ENCODE measurements around the gene PHGDH.

PHGDH gene

DNA sequence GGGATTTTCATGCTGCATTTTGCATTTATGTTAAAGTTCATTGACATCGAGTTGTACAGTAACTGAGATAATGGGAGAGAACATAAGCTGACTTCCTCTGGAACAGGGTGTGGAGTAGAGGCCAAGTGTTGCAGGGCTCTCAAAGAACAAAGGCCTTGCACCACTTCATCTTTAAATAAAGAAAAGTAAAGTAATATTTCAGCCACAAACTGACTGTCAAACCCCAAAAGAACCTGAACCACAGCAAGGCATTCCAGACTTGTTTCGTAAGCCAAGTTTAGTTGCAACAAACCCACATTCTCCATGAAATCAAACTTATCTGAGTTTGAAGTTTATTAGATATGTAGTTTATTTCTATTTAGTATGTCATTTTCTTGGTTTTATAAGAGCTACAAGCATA, 76.0 kb downstream of the PHGDH start:
- Histone ChIP-seq H3K36me3 (replicated peaks; ENCODE audit: low read depth, low read length) (no peaks in the 10 kb centered on the region), H3K9me3 (ENCODE audit: insufficient read depth, low read length) (no peaks in the 10 kb centered on the region), H3K27ac (ENCODE audit: low read length) (no peak overlapping the region), H3K27me3 (ENCODE audit: low read depth, low read length) (peaks cover 31% of the 10 kb centered on the region), H3K79me2 (ENCODE audit: low read length) (no peaks in the 10 kb centered on the region), H4K20me1 (ENCODE audit: insufficient read depth, low read length) (no peaks in the 10 kb centered on the region), H3K4me1 (ENCODE audit: low read length) (peaks cover 11% of the 10 kb centered on the region), H3K9ac (ENCODE audit: low read length) (no peak overlapping the region), H3K4me2 (ENCODE audit: low read length) (no peak overlapping the region), H2AFZ (ENCODE audit: low read depth, low read length) (no peak overlapping the region), H3K4me3 (ENCODE audit: low read length) (no peak overlapping the region)
- TF ChIP-seq EZH2phosphoT487 (IDR thresholded peaks at IDR 0.05; ENCODE audit: low read depth): no peak
- TF ChIP-seq, protein P1, sequence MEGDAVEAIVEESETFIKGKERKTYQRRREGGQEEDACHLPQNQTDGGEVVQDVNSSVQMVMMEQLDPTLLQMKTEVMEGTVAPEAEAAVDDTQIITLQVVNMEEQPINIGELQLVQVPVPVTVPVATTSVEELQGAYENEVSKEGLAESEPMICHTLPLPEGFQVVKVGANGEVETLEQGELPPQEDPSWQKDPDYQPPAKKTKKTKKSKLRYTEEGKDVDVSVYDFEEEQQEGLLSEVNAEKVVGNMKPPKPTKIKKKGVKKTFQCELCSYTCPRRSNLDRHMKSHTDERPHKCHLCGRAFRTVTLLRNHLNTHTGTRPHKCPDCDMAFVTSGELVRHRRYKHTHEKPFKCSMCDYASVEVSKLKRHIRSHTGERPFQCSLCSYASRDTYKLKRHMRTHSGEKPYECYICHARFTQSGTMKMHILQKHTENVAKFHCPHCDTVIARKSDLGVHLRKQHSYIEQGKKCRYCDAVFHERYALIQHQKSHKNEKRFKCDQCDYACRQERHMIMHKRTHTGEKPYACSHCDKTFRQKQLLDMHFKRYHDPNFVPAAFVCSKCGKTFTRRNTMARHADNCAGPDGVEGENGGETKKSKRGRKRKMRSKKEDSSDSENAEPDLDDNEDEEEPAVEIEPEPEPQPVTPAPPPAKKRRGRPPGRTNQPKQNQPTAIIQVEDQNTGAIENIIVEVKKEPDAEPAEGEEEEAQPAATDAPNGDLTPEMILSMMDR (IDR thresholded peaks at IDR 0.05; ENCODE audit: low read depth, low read length): no peak

GRCh38 chr1:119790451-119791198, 78.9 kb downstream of the PHGDH start:
- Histone ChIP-seq H3K9me3 (ENCODE audit: insufficient read depth, low read length) (no peaks in the 10 kb centered on the region), H3K79me2 (ENCODE audit: low read length) (no peaks in the 10 kb centered on the region), H3K9ac (ENCODE audit: low read length) (no peak overlapping the region), H3K27ac (ENCODE audit: low read length) (no peak overlapping the region), H4K20me1 (ENCODE audit: insufficient read depth, low read length) (no peaks in the 10 kb centered on the region), H3K4me1 (ENCODE audit: low read length) (peaks cover 11% of the 10 kb centered on the region), H3K4me2 (ENCODE audit: low read length) (no peak overlapping the region), H2AFZ (ENCODE audit: low read depth, low read length) (no peak overlapping the region), H3K4me3 (ENCODE audit: low read length) (no peak overlapping the region), H3K36me3 (replicated peaks; ENCODE audit: low read depth, low read length) (no peaks in the 10 kb centered on the region), H3K27me3 (ENCODE audit: low read depth, low read length) (peaks cover 14% of the 10 kb centered on the region)
- TF ChIP-seq EZH2phosphoT487 (IDR thresholded peaks at IDR 0.05; ENCODE audit: low read depth): no peak
- TF ChIP-seq, protein P1 (IDR thresholded peaks at IDR 0.05; ENCODE audit: low read depth, low read length): no peak

- Histone ChIP-seq H3K4me2 (ENCODE audit: low read length) (no peak overlapping the region), H4K20me1 (ENCODE audit: insufficient read depth, low read length) (no peaks in the 10 kb centered on the region), H3K4me3 (ENCODE audit: low read length) (no peak overlapping the region), H3K27ac (ENCODE audit: low read length) (no peak overlapping the region), H2AFZ (ENCODE audit: low read depth, low read length) (no peak overlapping the region), H3K9ac (ENCODE audit: low read length) (no peak overlapping the region), H3K27me3 (ENCODE audit: low read depth, low read length) (peaks cover 14% of the 10 kb centered on the region), H3K4me1 (ENCODE audit: low read length) (peaks cover 8% of the 10 kb centered on the region), H3K9me3 (ENCODE audit: insufficient read depth, low read length) (no peaks in the 10 kb centered on the region), H3K79me2 (ENCODE audit: low read length) (no peaks in the 10 kb centered on the region), H3K36me3 (replicated peaks; ENCODE audit: low read depth, low read length) (no peaks in the 10 kb centered on the region)
- TF ChIP-seq, protein P1 (IDR thresholded peaks at IDR 0.05; ENCODE audit: low read depth, low read length): no peak
- no peak for TF ChIP-seq EZH2phosphoT487 (IDR thresholded peaks at IDR 0.05; ENCODE audit: low read depth)
Measured at GRCh38 chr1:119791377-119791776, 79.6 kb downstream of the PHGDH start.

Data from OCI-LY3 (cell line).